HCT116 (cell line): ENCODE results near the gene HNRNPDL. TPM values are rescaled to one million over a fixed set of nuclear protein-coding genes. Genes with fewer than 3 reads are reported as not detected.

Experiments
- ATAC-seq: fragments of 200-7000 bp; cut with Tn5 transposase; 2 replicates; pipeline ENCODE4 v1.9.1; 2020; ENCODE audit warnings: mild to moderate bottlenecking, moderate library complexity
- BruUV-seq: library from RNA; stranded (reverse); fragments of 400-500 nt; replicated peaks from 2 replicates; lab custom pipeline; 2021; lab: Mats Ljungman, UMichigan
- CTCF ChIA-PET: fragments of 300-600 bp; sonication (Branson Sonifier 250); formaldehyde crosslinking; loops from one replicate; lab custom pipeline; 2021; ENCODE audit warnings: antibody characterized with exemption; lab: Charles Lee
- POLR2A ChIA-PET: fragments of 300-600, 350-600 bp; sonication (Branson Sonifier 250); formaldehyde crosslinking; loops from one replicate; lab custom pipeline; 2021; ENCODE audit warnings: antibody characterized with exemption; lab: Charles Lee
- RAD21 ChIA-PET, 2 experiments: fragments of 300-600 bp; sonication (Branson Sonifier 250); formaldehyde crosslinking; loops; one replicate each; lab custom pipeline; 2023; ENCODE audit warnings: low total read pairs in 2 of 2; ENCODE audit not compliant: uncharacterized antibody in 2 of 2, unreplicated experiment in 2 of 2, low non-redundant PET in 1 of 2; lab: Charles Lee
- DNase-seq: peaks from one replicate; pipeline ENCODE4 v3.0.0-alpha.2; 2010; ENCODE audit warnings: low read depth, low spot score
- H2AFZ ChIP-seq: fragments of 200-600 bp; shearing (Covaris generic), sonication (generic); 2 replicates; pipeline ENCODE4 v1.6.1; 2017; ENCODE audit warnings: low read depth, mixed run types, mixed read lengths, antibody characterized with exemption, low read length; ENCODE audit not compliant: poor library complexity, severe bottlenecking
- H3K27ac ChIP-seq: 2 replicates; pipeline ENCODE4 v1.5.1; 2012; ENCODE audit warnings: low read depth, low read length
- H3K27me3 ChIP-seq: fragments of 200-600 bp; sonication (generic); 2 replicates; pipeline ENCODE4 v1.6.1; 2016; ENCODE audit warnings: mixed run types, low read length, mixed read lengths; ENCODE audit not compliant: insufficient read depth
- H3K36me3 ChIP-seq, 2 experiments: fragments of 200-500 bp in 1 of 2; fragments of 200-600 bp in 1 of 2; sonication (Bioruptor generic) in 1 of 2; sonication (generic) in 1 of 2; 2 replicates each; pipeline versions ENCODE4 v1.5.1 to v1.6.1; 2014 to 2016; ENCODE audit warnings: low read length in 2 of 2, inconsistent platforms in 1 of 2, mixed read lengths in 1 of 2, mixed run types in 1 of 2; ENCODE audit not compliant: insufficient read depth in 2 of 2, control insufficient read depth in 1 of 2
- H3K4me1 ChIP-seq, 2 experiments: fragments of 200-600 bp in 1 of 2; sonication (generic) in 1 of 2; 2 replicates each; pipeline versions ENCODE4 v1.5.1 to v1.6.1; 2012 to 2017; ENCODE audit warnings: low read length in 2 of 2, inconsistent platforms in 1 of 2, mild to moderate bottlenecking in 1 of 2, mixed read lengths in 1 of 2, mixed run types in 1 of 2, moderate library complexity in 1 of 2; ENCODE audit not compliant: insufficient read depth in 2 of 2, control insufficient read depth in 1 of 2
- H3K4me2 ChIP-seq: fragments of 200-600 bp; sonication (generic); 2 replicates; pipeline ENCODE4 v1.6.1; 2017; ENCODE audit warnings: mixed run types, low read length, mixed read lengths
- H3K4me3 ChIP-seq, 2 experiments: fragments of 200-600 bp in 1 of 2; sonication (generic) in 1 of 2; replicated peaks in 1 of 2; 2 replicates each; pipeline ENCODE4 v1.5.1; 2011 to 2016; ENCODE audit warnings: low read length in 2 of 2, control low read depth in 1 of 2, low read depth in 1 of 2, mild to moderate bottlenecking in 1 of 2, mixed read lengths in 1 of 2, mixed run types in 1 of 2
- H3K79me2 ChIP-seq: fragments of 200-600 bp; sonication (generic); 2 replicates; pipeline ENCODE4 v1.6.1; 2017; ENCODE audit warnings: mild to moderate bottlenecking, mixed run types, low read length, moderate library complexity, mixed read lengths; ENCODE audit not compliant: insufficient read depth
- H3K9ac ChIP-seq: fragments of 200-600 bp; sonication (generic); 2 replicates; pipeline ENCODE4 v1.6.1; 2016; ENCODE audit warnings: low read length, mixed read lengths
- H3K9me2 ChIP-seq: fragments of 200-600 bp; sonication (generic), shearing (Covaris generic); 2 replicates; pipeline ENCODE4 v1.6.1; 2017; ENCODE audit warnings: mixed run types, mild to moderate bottlenecking, moderate library complexity; ENCODE audit not compliant: insufficient read depth
- H3K9me3 ChIP-seq, 2 experiments: fragments of 200-500 bp in 1 of 2; fragments of 200-600 bp in 1 of 2; sonication (Bioruptor generic) in 1 of 2; sonication (generic) in 1 of 2; 2 replicates each; pipeline ENCODE4 v1.6.1; 2014 to 2017; ENCODE audit warnings: low read length in 2 of 2, mixed read lengths in 2 of 2, inconsistent platforms in 1 of 2, low read depth in 1 of 2, mild to moderate bottlenecking in 1 of 2, mixed run types in 1 of 2, moderate library complexity in 1 of 2; ENCODE audit not compliant: control insufficient read depth in 1 of 2, insufficient read depth in 1 of 2
- H4K20me1 ChIP-seq: fragments of 200-600 bp; sonication (generic), shearing (Covaris generic); 2 replicates; pipeline ENCODE4 v1.6.1; 2017; ENCODE audit warnings: mixed run types, mild to moderate bottlenecking, moderate library complexity; ENCODE audit not compliant: insufficient read depth
- ATF3 ChIP-seq: IDR thresholded peaks from 2 replicates; pipeline ENCODE4 v1.6.1; 2012
- CBX3 ChIP-seq: IDR thresholded peaks from 2 replicates; pipeline ENCODE4 v1.6.1; 2012; ENCODE audit warnings: low read depth
- EGR1 ChIP-seq: IDR thresholded peaks from 2 replicates; pipeline ENCODE4 v1.6.1; 2012; ENCODE audit warnings: low read depth
- ELF1 ChIP-seq: IDR thresholded peaks from 2 replicates; pipeline ENCODE4 v1.6.1; 2012; ENCODE audit warnings: low read depth, borderline replicate concordance
- FOSL1 ChIP-seq: IDR thresholded peaks from 2 replicates; pipeline ENCODE4 v1.6.1; 2012; ENCODE audit warnings: low read depth
- JUND ChIP-seq: IDR thresholded peaks from 2 replicates; pipeline ENCODE4 v1.6.1; 2012
- MAX ChIP-seq: IDR thresholded peaks from 2 replicates; pipeline ENCODE4 v1.6.1; 2012
- POLR2A ChIP-seq: IDR thresholded peaks from 2 replicates; pipeline ENCODE4 v1.7.0; 2011; ENCODE audit warnings: borderline replicate concordance; ENCODE audit not compliant: insufficient read depth, insufficient read length; ENCODE audit errors: extremely low read depth
- POLR2AphosphoS5 ChIP-seq: IDR thresholded peaks from 2 replicates; pipeline ENCODE4 v1.6.1; 2011; ENCODE audit warnings: mild to moderate bottlenecking, low read depth, low read length, moderate library complexity
- RAD21 ChIP-seq: IDR thresholded peaks from 2 replicates; pipeline ENCODE4 v1.6.1; 2012; ENCODE audit warnings: low read depth, mild to moderate bottlenecking
- SIN3A ChIP-seq: IDR thresholded peaks from 2 replicates; pipeline ENCODE4 v1.6.1; 2012; ENCODE audit warnings: low read depth
- SP1 ChIP-seq: IDR thresholded peaks from 2 replicates; pipeline ENCODE4 v1.6.1; 2012; ENCODE audit warnings: low read depth
- SRF ChIP-seq: IDR thresholded peaks from 2 replicates; pipeline ENCODE4 v1.6.1; 2012; ENCODE audit warnings: low read depth
- YY1 ChIP-seq: IDR thresholded peaks from 2 replicates; pipeline ENCODE4 v1.6.1; 2011; ENCODE audit warnings: low read length, low read depth, moderate library complexity, mild to moderate bottlenecking; ENCODE audit not compliant: insufficient replicate concordance; ENCODE audit errors: extremely low read depth
- ZBTB33 ChIP-seq: IDR thresholded peaks from 2 replicates; pipeline ENCODE4 v1.6.1; 2011; ENCODE audit warnings: mild to moderate bottlenecking, low read length, moderate library complexity; ENCODE audit not compliant: insufficient replicate concordance; ENCODE audit errors: extremely low read depth
- intact Hi-C: fragments of 100-400 bp; cut with micrococcal nuclease; formaldehyde crosslinking; loops from 2 replicates; pipeline ENCODE4 v1.10.0; 2022
- total RNA-seq: library from RNA; stranded (reverse); gene quantifications from one replicate; pipeline ENCODE4 v1.2.1, GENCODE V29; 2021; ENCODE audit not compliant: unreplicated experiment

Gene HNRNPDL
- total RNA-seq, 1 experiment from 2014 or later: 206 TPM

- Histone ChIP-seq H2AFZ (no peak overlapping the region), H3K4me1 (peaks cover 7 to 24% of the 10 kb centered on the region in 2 experiments; a peak in 3 of 4 replicates), H3K9me2 (no peaks in the 10 kb centered on the region), H3K27me3 (no peaks in the 10 kb centered on the region), H3K9me3 (no peaks in the 10 kb centered on the region), H3K4me3 (no peak overlapping the region), H3K79me2 (peaks cover 91% of the 10 kb centered on the region), H3K4me2 (no peak overlapping the region), H3K9ac (no peak overlapping the region), H3K36me3 (0 out of 4 replicates have a peak, but pooled peaks cover 3 to 8% of the 10 kb centered on the region in 2 experiments), H3K27ac (no peak overlapping the region), H4K20me1 (peaks cover 23% of the 10 kb centered on the region; the same call in 1 of the 2 replicates)
- DNase-seq (no peak), ATAC-seq (no peak)
- ChIA-PET CTCF (no interaction called here), POLR2A (no interaction called here), RAD21 (no interaction called here)
- TF ChIP-seq POLR2AphosphoS5 (no peak), MAX (no peak), ZBTB33 (no peak), SIN3A (no peak), FOSL1 (no peak), ATF3 (no peak), EGR1 (no peak), ELF1 (no peak), SRF (no peak), CBX3 (no peak), RAD21 (no peak), POLR2A (no peak), YY1 (no peak), JUND (no peak), SP1 (no peak)
- intact Hi-C loops: no loop called here
- no TSS peak for BruUV-seq
Measured at GRCh38 chr4:82433791-82434190, 3.5 kb upstream of the HNRNPDL start.
